Measurements from ENCODE around the gene AUTS2. TPM values are rescaled to one million over a fixed set of nuclear protein-coding genes. Genes with fewer than 3 reads are reported as not detected.

AUTS2 gene
- total RNA-seq, 4 donors from 2014 or later: 14.9 to 27.2 (median 17.5) TPM

GRCh38 chr7:70787286-70787685 lies 1189.0 kb downstream of the AUTS2 start:
- Histone ChIP-seq H3K27me3 (no peaks in the 10 kb centered on the region), H3K9me3 (no peaks in the 10 kb centered on the region), H3K4me3 (replicated peaks in 1 of 3) (no peak overlapping the region), H3K36me3 (peaks cover 18 to 28% of the 10 kb centered on the region in 2 donors), H3K4me1 (no peaks in the 10 kb centered on the region), H3K27ac (no peak overlapping the region)
- TF ChIP-seq CTCF (IDR thresholded peaks at IDR 0.05): no peak
- no peak for TF ChIP-seq POLR2A (IDR thresholded peaks at IDR 0.05)
- WGBS, 2 donors: 91% methylated on average over 25 of the region's 25 CpGs
- intact Hi-C loops (cut with DNase I): no loop called here
- DNase-seq: no peak

GRCh38 chr7:70787771-70788170 lies 1189.5 kb downstream of the AUTS2 start:
- intact Hi-C loops (cut with DNase I): no loop called here
- Histone ChIP-seq H3K9me3 (no peaks in the 10 kb centered on the region), H3K27ac (no peak overlapping the region), H3K4me3 (replicated peaks in 1 of 3) (no peak overlapping the region), H3K4me1 (no peaks in the 10 kb centered on the region), H3K27me3 (no peaks in the 10 kb centered on the region), H3K36me3 (peaks cover 18 to 28% of the 10 kb centered on the region in 2 donors)
- TF ChIP-seq CTCF (IDR thresholded peaks at IDR 0.05): no peak
- TF ChIP-seq POLR2A (IDR thresholded peaks at IDR 0.05): no peak
- 93 to 94% methylated on average over 8 of the region's 8 CpGs for WGBS, 2 donors
- DNase-seq: no peak

GRCh38 chr7:70788276-70788675 lies 1190.0 kb downstream of the AUTS2 start:
- H3K27me3 ChIP-seq: no peaks in the 10 kb centered on the region
- H3K9me3 ChIP-seq: no peaks in the 10 kb centered on the region
- H3K4me1 ChIP-seq: no peaks in the 10 kb centered on the region
- no peak for DNase-seq
- H3K36me3 ChIP-seq: peaks cover 18 to 28% of the 10 kb centered on the region in 2 donors
- TF ChIP-seq POLR2A (IDR thresholded peaks at IDR 0.05): no peak
- TF ChIP-seq CTCF (IDR thresholded peaks at IDR 0.05): no peak
- 95 to 98% methylated on average over 7 of the region's 7 CpGs for WGBS, 2 donors
- H3K27ac ChIP-seq: no peak overlapping the region
- intact Hi-C loops (cut with DNase I): no loop called here
- no peak overlapping the region for H3K4me3 ChIP-seq (replicated peaks in 1 of 3)

- no peak for DNase-seq
- H3K4me3 ChIP-seq (replicated peaks in 1 of 3): no peak overlapping the region
- no peak for TF ChIP-seq CTCF (IDR thresholded peaks at IDR 0.05)
- TF ChIP-seq POLR2A (IDR thresholded peaks at IDR 0.05): no peak
- H3K27me3 ChIP-seq: no peaks in the 10 kb centered on the region
- intact Hi-C loops (cut with DNase I): no loop called here
- no peak overlapping the region for H3K27ac ChIP-seq
- WGBS, 2 donors: 97 to 98% methylated on average over 32 to 41 of the region's 43 CpGs
- H3K36me3 ChIP-seq: peaks cover 18 to 28% of the 10 kb centered on the region in 2 donors
- H3K4me1 ChIP-seq: no peaks in the 10 kb centered on the region
- no peaks in the 10 kb centered on the region for H3K9me3 ChIP-seq
Measured at GRCh38 chr7:70789481-70790214, 1191.4 kb downstream of the AUTS2 start.

- no peak overlapping the region for H3K4me3 ChIP-seq (replicated peaks in 1 of 3)
- no peak for TF ChIP-seq CTCF (IDR thresholded peaks at IDR 0.05)
- no peak for TF ChIP-seq POLR2A (IDR thresholded peaks at IDR 0.05)
- H3K9me3 ChIP-seq: no peaks in the 10 kb centered on the region
- H3K27ac ChIP-seq: no peak overlapping the region
- intact Hi-C loops (cut with DNase I): no loop called here
- no peak for DNase-seq
- H3K27me3 ChIP-seq: no peaks in the 10 kb centered on the region
- H3K36me3 ChIP-seq: peaks cover 18 to 23% of the 10 kb centered on the region in 2 donors
- WGBS, 2 donors: 97% methylated on average over 59 to 60 of the region's 63 CpGs
- no peaks in the 10 kb centered on the region for H3K4me1 ChIP-seq
Measured at GRCh38 chr7:70790215-70791073, 1192.2 kb downstream of the AUTS2 start.

Data from thyroid gland (tissue), 4 donors.